Aorta (tissue), 5 donors: ENCODE data around the gene BCAT1. TPM values are rescaled to one million over a fixed set of nuclear protein-coding genes. Genes with fewer than 3 reads are reported as not detected.

Experiments used
- ATAC-seq: fragments of 200-7000 bp; cut with Tn5 transposase; one replicate; pipeline ENCODE4 v1.9.1; 2022; ENCODE audit warnings: moderate library complexity; ENCODE audit not compliant: low FRiP score
- DNase-seq, 2 donors: peaks; one replicate each; pipeline ENCODE4 v3.0.0-alpha.2; 2020
- H3K27ac ChIP-seq, 2 donors: one replicate each; pipeline ENCODE4 v1.5.1; 2013; ENCODE audit warnings: low read length in 2 of 2, mild to moderate bottlenecking in 2 of 2, moderate library complexity in 2 of 2, control low read depth in 1 of 2, inconsistent platforms in 1 of 2, low read depth in 1 of 2
- H3K27me3 ChIP-seq, 2 donors: one replicate each; pipeline ENCODE4 v1.6.1; 2013; ENCODE audit warnings: control low read depth in 1 of 2, low read length in 1 of 2, mild to moderate bottlenecking in 1 of 2, moderate library complexity in 1 of 2; ENCODE audit not compliant: insufficient read depth in 2 of 2, control insufficient read depth in 1 of 2
- H3K36me3 ChIP-seq, 2 donors: one replicate each; pipeline ENCODE4 v1.6.1; 2013; ENCODE audit warnings: control low read depth in 1 of 2, low read length in 1 of 2, mild to moderate bottlenecking in 1 of 2; ENCODE audit not compliant: insufficient read depth in 2 of 2, control insufficient read depth in 1 of 2
- H3K4me1 ChIP-seq, 2 donors: one replicate each; pipeline ENCODE4 v1.6.1; 2013; ENCODE audit warnings: low read length in 2 of 2, control low read depth in 1 of 2, mild to moderate bottlenecking in 1 of 2, moderate library complexity in 1 of 2; ENCODE audit not compliant: insufficient read depth in 2 of 2, control insufficient read depth in 1 of 2
- H3K4me3 ChIP-seq, 2 donors: one replicate each; pipeline ENCODE4 v1.5.1; 2013; ENCODE audit warnings: low read length in 2 of 2, control low read depth in 1 of 2, mild to moderate bottlenecking in 1 of 2
- H3K9me3 ChIP-seq: one replicate; pipeline ENCODE4 v1.6.1; 2013; ENCODE audit warnings: mild to moderate bottlenecking, low read length; ENCODE audit not compliant: control insufficient read depth
- WGBS, 2 donors: extraction: QIAGEN DNeasy Blood & Tissue Kit; methylation state at CpG; one replicate each; pipeline ENCODE4 v1.1.7; 2013; 5-methylcytosine and 5-hydroxymethylcytosine counted together
- intact Hi-C, 2 donors: fragments of 100-400 bp; cut with DNase I; formaldehyde crosslinking; loops; one replicate each; pipeline versions ENCODE4 v1.14.2 to v1.15.0; 2022
- polyA plus RNA-seq, 2 donors: library from polyadenylated mRNA; stranded (reverse); fragments of 200-250 nt; gene quantifications; one replicate each; pipeline ENCODE4 v1.2.3, GENCODE V29; 2013
- total RNA-seq, 2 donors: library from RNA; stranded (reverse); fragmentation: NEBNext Ultra II Directional; extraction: Animal tissue kit (Norgen Biotek cat#: 25700); gene quantifications; one replicate each; pipeline ENCODE4 v1.2.1, GENCODE V29; 2021
- donor health status: healthy with polysubstance abuse.
- donor health status: Bipolar disorder and iron deficiency.
- donor health status: DM: no; HTN: no; CAD: no.
- donor health status: DM: no; HTN: no; CAD: no.
- donor health status: DM: yes; HTN: yes; CAD: no.

Gene BCAT1
- total and polyA plus RNA-seq, 4 donors: 3.8 to 47.3 (median 21.8) TPM

GRCh38 chr12:24764712-24765111 is 184.2 kb downstream of the BCAT1 start:
- H3K9me3 ChIP-seq: peaks cover 2% of the 10 kb centered on the region
- H3K27ac ChIP-seq: no peak overlapping the region
- 90 to 95% methylated on average over 1 of the region's 1 CpG for WGBS, 2 donors
- no peaks in the 10 kb centered on the region for H3K4me1 ChIP-seq
- no peak overlapping the region for H3K4me3 ChIP-seq
- no peak for ATAC-seq
- no peak for DNase-seq
- H3K27me3 ChIP-seq: no peaks in the 10 kb centered on the region
- intact Hi-C loops: no loop called here
- no peaks in the 10 kb centered on the region for H3K36me3 ChIP-seq

DNA sequence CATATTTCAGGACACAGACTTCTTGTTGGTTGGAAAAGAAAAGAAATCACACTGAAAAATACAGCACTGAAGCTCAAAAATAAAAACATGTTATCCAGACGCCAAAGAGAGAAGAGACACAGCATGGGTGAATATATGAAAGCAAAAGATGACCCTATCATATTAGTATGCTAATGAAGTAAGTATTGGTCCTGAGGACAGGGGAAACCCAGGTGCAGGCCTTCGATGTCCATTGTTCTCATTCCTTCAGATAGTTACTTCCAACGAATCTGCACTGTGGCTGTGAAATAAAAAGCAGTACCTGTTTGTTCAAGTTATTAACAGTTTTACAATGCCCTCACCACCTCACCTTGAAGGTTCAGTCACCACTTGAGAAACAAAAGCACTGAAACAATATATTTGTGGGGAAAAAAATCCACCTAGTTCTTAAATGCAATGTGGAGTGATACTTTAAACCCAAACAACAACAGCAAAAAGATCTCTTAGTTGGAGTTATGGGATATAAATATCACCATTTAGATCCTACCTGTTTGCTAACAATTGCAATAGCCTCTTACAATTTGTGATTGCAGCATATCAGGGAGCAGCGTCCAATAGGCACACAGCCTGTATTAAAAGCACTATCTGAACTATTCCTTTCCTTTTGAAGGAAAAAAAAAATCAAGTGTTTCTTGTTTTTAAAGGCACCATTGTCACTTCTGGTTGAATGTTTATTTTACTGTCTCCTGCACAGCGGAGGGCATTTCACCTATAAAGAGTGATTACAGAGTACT is 188.1 kb downstream of the BCAT1 start:
- no peak overlapping the region for H3K27ac ChIP-seq
- no peak overlapping the region for H3K4me3 ChIP-seq
- no peaks in the 10 kb centered on the region for H3K9me3 ChIP-seq
- ATAC-seq: no peak
- no peaks in the 10 kb centered on the region for H3K27me3 ChIP-seq
- intact Hi-C loops: no loop called here
- H3K36me3 ChIP-seq: no peaks in the 10 kb centered on the region
- DNase-seq: no peak
- 82 to 85% methylated on average over 5 of the region's 5 CpGs for WGBS, 2 donors
- H3K4me1 ChIP-seq: no peaks in the 10 kb centered on the region

- no peaks in the 10 kb centered on the region for H3K36me3 ChIP-seq
- H3K9me3 ChIP-seq: no peaks in the 10 kb centered on the region
- 90 to 95% methylated on average over 1 of the region's 1 CpG for WGBS, 2 donors
- DNase-seq (no peak), ATAC-seq (no peak)
- H3K27ac ChIP-seq: no peak overlapping the region
- H3K27me3 ChIP-seq: no peaks in the 10 kb centered on the region
- no peaks in the 10 kb centered on the region for H3K4me1 ChIP-seq
- intact Hi-C loops: no loop called here
- H3K4me3 ChIP-seq: no peak overlapping the region
Observed at GRCh38 chr12:24760162-24760561, 188.7 kb downstream of the BCAT1 start.

Other genes starting within 250 kb of the BCAT1 start
- 1 to 10 TPM in 1 of 2 donors, under 1 TPM in 1; 0.24 to 1.2 TPM for gene DNAI7, start 246.1 kb upstream of the BCAT1 start, total RNA-seq
- gene DNAI7, start 246.1 kb upstream of the BCAT1 start, polyA plus RNA-seq: under 1 TPM in 1 of 2 donors, not detected in 1; 0.64 TPM
- 10 to 100 TPM; 21.3 to 25.3 TPM for gene ETFRF1, start 246.1 kb upstream of the BCAT1 start, total RNA-seq
- 10 to 100 TPM; 35.0 to 41.9 TPM for gene ETFRF1, start 246.1 kb upstream of the BCAT1 start, polyA plus RNA-seq